ENCODE measurements around the gene ZFP28.

- TF ChIP-seq, protein P1, sequence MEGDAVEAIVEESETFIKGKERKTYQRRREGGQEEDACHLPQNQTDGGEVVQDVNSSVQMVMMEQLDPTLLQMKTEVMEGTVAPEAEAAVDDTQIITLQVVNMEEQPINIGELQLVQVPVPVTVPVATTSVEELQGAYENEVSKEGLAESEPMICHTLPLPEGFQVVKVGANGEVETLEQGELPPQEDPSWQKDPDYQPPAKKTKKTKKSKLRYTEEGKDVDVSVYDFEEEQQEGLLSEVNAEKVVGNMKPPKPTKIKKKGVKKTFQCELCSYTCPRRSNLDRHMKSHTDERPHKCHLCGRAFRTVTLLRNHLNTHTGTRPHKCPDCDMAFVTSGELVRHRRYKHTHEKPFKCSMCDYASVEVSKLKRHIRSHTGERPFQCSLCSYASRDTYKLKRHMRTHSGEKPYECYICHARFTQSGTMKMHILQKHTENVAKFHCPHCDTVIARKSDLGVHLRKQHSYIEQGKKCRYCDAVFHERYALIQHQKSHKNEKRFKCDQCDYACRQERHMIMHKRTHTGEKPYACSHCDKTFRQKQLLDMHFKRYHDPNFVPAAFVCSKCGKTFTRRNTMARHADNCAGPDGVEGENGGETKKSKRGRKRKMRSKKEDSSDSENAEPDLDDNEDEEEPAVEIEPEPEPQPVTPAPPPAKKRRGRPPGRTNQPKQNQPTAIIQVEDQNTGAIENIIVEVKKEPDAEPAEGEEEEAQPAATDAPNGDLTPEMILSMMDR (IDR thresholded peaks at IDR 0.05), result no peak
- no peak for TF ChIP-seq POLR2A (IDR thresholded peaks at IDR 0.05)
Observed at GRCh38 chr19:56573914-56574313, 35.2 kb downstream of the ZFP28 start.
